Psoas muscle (tissue), 8 donors: ENCODE measurements around the gene C17orf113. TPM values are rescaled to one million over a fixed set of nuclear protein-coding genes. Genes with fewer than 3 reads are reported as not detected.

Experiments
- ATAC-seq, 4 donors: fragments of 200-7000 bp; cut with Tn5 transposase; one replicate each; pipeline ENCODE4 v1.9.1; 2020; ENCODE audit warnings: moderate library complexity in 3 of 4, mild to moderate bottlenecking in 2 of 4
- DNase-seq, 2 donors: peaks; one replicate each; pipeline ENCODE4 v3.0.0-alpha.2; 2020
- H3K27ac ChIP-seq: fragments of 200-600 bp; one replicate; pipeline ENCODE4 v1.8.0; 2022
- H3K27me3 ChIP-seq, 3 donors: fragments of 200-600 bp in 1 of 3; one replicate each; pipeline versions ENCODE4 v1.6.1 to v1.8.0; 2013 to 2022; ENCODE audit warnings: low read length in 2 of 3, mild to moderate bottlenecking in 2 of 3, moderate library complexity in 1 of 3; ENCODE audit not compliant: insufficient read depth in 3 of 3
- H3K36me3 ChIP-seq, 2 donors: fragments of 200-600 bp in 1 of 2; one replicate each; pipeline versions ENCODE4 v1.6.1 to v1.8.0; 2013 to 2022; ENCODE audit warnings: low read depth in 1 of 2, mild to moderate bottlenecking in 1 of 2, moderate library complexity in 1 of 2; ENCODE audit not compliant: insufficient read depth in 1 of 2
- H3K4me1 ChIP-seq: fragments of 200-600 bp; one replicate; pipeline ENCODE4 v1.8.0; 2022
- H3K4me3 ChIP-seq: fragments of 200-600 bp; one replicate; pipeline ENCODE4 v1.8.0; 2022; ENCODE audit warnings: mild to moderate bottlenecking
- H3K9me3 ChIP-seq: fragments of 200-600 bp; one replicate; pipeline ENCODE4 v1.8.0; 2022
- WGBS, 3 donors: extraction: QIAGEN DNeasy Blood & Tissue Kit; methylation state at CpG; one replicate each; pipeline versions ENCODE4 v1.1.6 to v1.1.7; 2013; 5-methylcytosine and 5-hydroxymethylcytosine counted together
- intact Hi-C, 2 donors: fragments of 100-400 bp; cut with DNase I; formaldehyde crosslinking; loops; one replicate each; pipeline versions ENCODE4 v1.11.0 to v1.14.2; 2022
- polyA plus RNA-seq, 3 donors: library from polyadenylated mRNA; stranded (reverse); fragments of 200-250 nt; gene quantifications; one replicate each; pipeline ENCODE4 v1.2.3, GENCODE V29; 2013
- total RNA-seq, 4 donors: library from RNA; stranded (reverse); fragmentation: NEBNext Ultra II Directional in 2 of 4; extraction: Animal tissue kit (Norgen Biotek cat#: 25700) in 2 of 4; gene quantifications; one replicate each; pipeline versions ENCODE4 v1.2.1 to v1.2.4, GENCODE V29; 2021 to 2023
- TF ChIP-seq, protein P1 (sequence below): fragments of 200-600 bp; IDR thresholded peaks from one replicate; pipeline ENCODE4 v1.8.0; 2022; ENCODE audit warnings: antibody characterized with exemption
- donor health status: healthy with polysubstance abuse.
- donor health status: DM: no; HTN: no; CAD: no; lungs with moderate emphysema.
- donor health status: Bipolar disorder and iron deficiency.
- donor health status: healthy.
- donor health status: DM: yes; HTN: yes; CAD: no.
- donor health status: DM: no; HTN: no; CAD: no.
- donor health status: DM: no; HTN: no; CAD: no.
- donor health status: DM: yes; HTN: yes; CAD: no.

The C17orf113 gene
- total and polyA plus RNA-seq, 7 donors: 0.08 to 1.2 (median 0.56) TPM

DNA sequence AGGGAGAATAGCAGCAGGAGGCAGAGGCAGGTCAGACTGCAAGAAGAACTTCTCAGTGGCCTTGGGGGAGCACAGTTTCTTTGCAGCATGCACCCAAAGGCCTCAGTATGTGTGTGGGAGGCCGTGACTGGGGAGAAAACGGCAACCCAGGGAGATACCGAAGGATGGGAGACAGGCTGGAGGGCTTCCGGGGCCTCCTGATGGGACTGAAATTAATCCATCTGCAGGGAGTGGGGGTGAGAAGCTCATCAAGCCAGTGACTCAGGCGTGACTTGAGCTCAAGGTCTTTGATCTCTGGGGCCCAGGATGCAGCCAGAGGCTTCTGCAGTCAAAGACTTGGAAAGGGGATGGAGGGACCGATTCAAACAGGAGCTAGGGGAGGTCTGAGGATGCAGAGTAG is 5.1 kb upstream of the C17orf113 start:
- no peak for DNase-seq
- ATAC-seq: no peak
- no peaks in the 10 kb centered on the region for H3K9me3 ChIP-seq

DNA sequence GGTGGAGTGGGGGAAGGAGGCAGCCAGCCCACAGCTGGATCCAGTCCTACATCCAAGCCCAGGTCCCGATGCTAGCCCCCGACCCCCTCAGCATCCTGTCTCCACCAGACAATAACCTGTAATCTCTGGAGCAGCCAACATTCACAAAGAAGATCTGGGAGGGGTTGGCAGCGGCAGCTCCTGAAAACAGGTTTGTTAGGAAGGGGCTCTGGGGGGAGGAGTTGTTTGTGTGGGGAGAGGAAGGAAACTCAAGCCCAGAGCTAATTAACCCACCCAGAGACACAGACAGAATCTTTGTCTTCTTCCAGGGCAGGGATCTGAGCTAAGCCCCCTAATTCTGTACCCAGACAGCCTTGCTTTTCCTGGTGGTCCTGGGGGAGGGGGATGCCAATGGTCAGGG is 4.6 kb upstream of the C17orf113 start:
- no peak for DNase-seq

More for the DNA sequence above, 5.1 kb upstream of the C17orf113 start:
- intact Hi-C loops: no loop called here
- Histone ChIP-seq H3K36me3 (no peaks in the 10 kb centered on the region), H3K27me3 (peaks cover 0 to 2% (median 0%) of the 10 kb centered on the region in 3 donors), H3K4me3 (no peak overlapping the region), H3K27ac (no peak overlapping the region), H3K4me1 (no peaks in the 10 kb centered on the region)
- TF ChIP-seq, protein P1, sequence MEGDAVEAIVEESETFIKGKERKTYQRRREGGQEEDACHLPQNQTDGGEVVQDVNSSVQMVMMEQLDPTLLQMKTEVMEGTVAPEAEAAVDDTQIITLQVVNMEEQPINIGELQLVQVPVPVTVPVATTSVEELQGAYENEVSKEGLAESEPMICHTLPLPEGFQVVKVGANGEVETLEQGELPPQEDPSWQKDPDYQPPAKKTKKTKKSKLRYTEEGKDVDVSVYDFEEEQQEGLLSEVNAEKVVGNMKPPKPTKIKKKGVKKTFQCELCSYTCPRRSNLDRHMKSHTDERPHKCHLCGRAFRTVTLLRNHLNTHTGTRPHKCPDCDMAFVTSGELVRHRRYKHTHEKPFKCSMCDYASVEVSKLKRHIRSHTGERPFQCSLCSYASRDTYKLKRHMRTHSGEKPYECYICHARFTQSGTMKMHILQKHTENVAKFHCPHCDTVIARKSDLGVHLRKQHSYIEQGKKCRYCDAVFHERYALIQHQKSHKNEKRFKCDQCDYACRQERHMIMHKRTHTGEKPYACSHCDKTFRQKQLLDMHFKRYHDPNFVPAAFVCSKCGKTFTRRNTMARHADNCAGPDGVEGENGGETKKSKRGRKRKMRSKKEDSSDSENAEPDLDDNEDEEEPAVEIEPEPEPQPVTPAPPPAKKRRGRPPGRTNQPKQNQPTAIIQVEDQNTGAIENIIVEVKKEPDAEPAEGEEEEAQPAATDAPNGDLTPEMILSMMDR: no peak
- WGBS, 3 donors: 40 to 64% (median 42%) methylated on average over 6 of the region's 6 CpGs

DNA sequence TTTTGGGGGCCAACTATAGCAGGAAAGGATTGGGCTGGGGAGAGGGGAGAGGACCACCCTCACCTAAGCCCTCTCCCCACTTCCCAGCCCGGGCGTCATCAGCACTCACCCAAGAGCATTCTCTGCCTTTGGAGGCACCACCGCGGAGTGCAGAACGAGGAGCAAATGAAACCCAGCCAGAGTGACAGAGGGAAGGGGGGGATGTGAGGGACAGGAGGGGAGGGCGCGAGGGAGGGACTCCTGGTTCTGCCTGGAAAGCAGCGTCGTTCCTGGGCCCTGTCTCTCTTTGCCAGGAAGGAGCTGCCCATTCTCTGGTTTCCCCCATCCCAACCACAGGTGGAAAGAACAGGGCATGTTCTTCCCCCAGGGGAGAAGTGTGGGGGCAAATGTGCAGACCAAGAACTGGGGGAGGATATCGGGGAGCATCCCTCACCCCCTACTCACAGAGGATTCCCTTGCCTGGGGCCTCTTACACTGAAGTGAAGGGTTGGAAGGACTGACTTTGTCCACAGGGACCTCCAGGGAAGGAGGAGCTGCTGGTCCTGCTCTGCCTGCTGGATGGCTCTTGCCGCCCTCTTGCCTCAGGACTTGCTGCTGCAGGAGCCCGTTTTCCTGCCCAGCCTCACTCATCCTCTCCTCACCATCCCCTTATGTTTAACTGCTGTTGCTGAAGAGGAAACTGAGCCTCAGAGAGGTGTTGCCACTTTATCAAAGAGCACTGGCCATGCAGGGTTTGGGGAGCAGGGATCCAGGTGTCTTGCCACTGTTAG is 3.5 kb upstream of the C17orf113 start:
- no peak for ATAC-seq
- peaks cover 4% of the 10 kb centered on the region for H3K4me1 ChIP-seq
- peaks cover 0 to 2% (median 0%) of the 10 kb centered on the region in 3 donors for H3K27me3 ChIP-seq
- TF ChIP-seq, protein P1: no peak
- H3K27ac ChIP-seq: no peak overlapping the region
- no peak for DNase-seq
- H3K4me3 ChIP-seq: no peak overlapping the region
- WGBS, 3 donors: 30 to 50% (median 41%) methylated on average over 11 to 12 of the region's 12 CpGs
- intact Hi-C loops: no loop called here
- H3K9me3 ChIP-seq: no peaks in the 10 kb centered on the region
- H3K36me3 ChIP-seq: no peaks in the 10 kb centered on the region

More for the DNA sequence above, 4.6 kb upstream of the C17orf113 start:
- H3K27me3 ChIP-seq: peaks cover 0 to 2% (median 0%) of the 10 kb centered on the region in 3 donors
- H3K4me1 ChIP-seq: no peaks in the 10 kb centered on the region
- H3K4me3 ChIP-seq: no peak overlapping the region
- H3K9me3 ChIP-seq: no peaks in the 10 kb centered on the region
- 30 to 33% (median 31%) methylated on average over 3 of the region's 3 CpGs for WGBS, 3 donors
- no peak for ATAC-seq
- TF ChIP-seq, protein P1: no peak
- H3K27ac ChIP-seq: no peak overlapping the region
- intact Hi-C loops: no loop called here
- no peaks in the 10 kb centered on the region for H3K36me3 ChIP-seq

DNA sequence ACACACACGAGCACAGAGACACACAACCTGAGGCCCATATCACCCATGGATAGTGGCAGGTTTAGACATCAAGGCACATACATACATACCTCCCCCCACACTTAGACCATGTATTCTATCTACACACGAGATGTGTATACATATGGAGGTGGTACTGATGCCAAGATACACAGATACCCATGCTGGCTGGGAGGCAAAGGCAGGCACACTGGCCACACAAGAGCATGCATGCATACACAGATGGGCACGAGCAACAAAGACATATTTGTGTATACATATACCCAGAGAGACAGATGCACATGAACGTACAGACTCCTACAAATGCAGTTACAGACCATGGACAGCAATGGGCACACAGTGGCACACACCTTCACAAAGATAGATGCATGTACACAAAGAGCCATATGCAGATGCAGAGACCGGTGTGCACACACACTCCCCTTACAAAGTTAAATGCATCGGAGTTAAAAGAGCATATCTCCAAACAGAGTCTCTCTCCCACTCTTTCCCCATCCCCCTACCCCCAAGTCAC is 2.0 kb upstream of the C17orf113 start:
- H3K36me3 ChIP-seq: no peaks in the 10 kb centered on the region
- ATAC-seq (no peak), DNase-seq (no peak)
- no peak overlapping the region for H3K4me3 ChIP-seq
- WGBS, 3 donors: 82 to 84% (median 83%) methylated on average over 6 of the region's 6 CpGs
- H3K27ac ChIP-seq: no peak overlapping the region
- H3K9me3 ChIP-seq: no peaks in the 10 kb centered on the region
- TF ChIP-seq, protein P1: no peak
- H3K4me1 ChIP-seq: peaks cover 4% of the 10 kb centered on the region
- peaks cover 0 to 2% (median 0%) of the 10 kb centered on the region in 3 donors for H3K27me3 ChIP-seq
- intact Hi-C loops: no loop called here
